ENCODE results near the gene NEDD4. TPM values are rescaled to one million over a fixed set of nuclear protein-coding genes. Genes with fewer than 3 reads are reported as not detected.

The NEDD4 gene
- total RNA-seq, 1 donor from 2014 or later: 15.6 TPM

- TF ChIP-seq CTCF (conservative IDR thresholded peaks at IDR 0.05; ENCODE audit: low read depth, low read length): no peak
- no peak for DNase-seq (ENCODE audit: low read depth)
- H3K4me3 ChIP-seq (ENCODE audit: low read depth, low read length): no peak overlapping the region
Measured at GRCh38 chr15:55969582-55969981, 23.8 kb downstream of the NEDD4 start.

GRCh38 chr15:55968923-55969322, 24.5 kb downstream of the NEDD4 start:
- DNase-seq (ENCODE audit: low read depth): no peak
- TF ChIP-seq CTCF (conservative IDR thresholded peaks at IDR 0.05; ENCODE audit: low read depth, low read length): no peak
- H3K4me3 ChIP-seq (ENCODE audit: low read depth, low read length): no peak overlapping the region

- no peak overlapping the region for H3K4me3 ChIP-seq (ENCODE audit: low read depth, low read length)
- no peak for DNase-seq (ENCODE audit: low read depth)
- TF ChIP-seq CTCF (conservative IDR thresholded peaks at IDR 0.05; ENCODE audit: low read depth, low read length): no peak
Measured at GRCh38 chr15:55965091-55965490, 28.3 kb downstream of the NEDD4 start.

GRCh38 chr15:55960946-55961345, 32.5 kb downstream of the NEDD4 start:
- no peak for TF ChIP-seq CTCF (conservative IDR thresholded peaks at IDR 0.05; ENCODE audit: low read depth, low read length)
- no peak for DNase-seq (ENCODE audit: low read depth)
- H3K4me3 ChIP-seq (ENCODE audit: low read depth, low read length): no peak overlapping the region

- DNase-seq (ENCODE audit: low read depth): no peak
- TF ChIP-seq CTCF (conservative IDR thresholded peaks at IDR 0.05; ENCODE audit: low read depth, low read length): no peak
- no peak overlapping the region for H3K4me3 ChIP-seq (ENCODE audit: low read depth, low read length)
Measured at GRCh38 chr15:55959744-55960447, 33.5 kb downstream of the NEDD4 start.

- DNase-seq (ENCODE audit: low read depth): no peak
- no peak for TF ChIP-seq CTCF (conservative IDR thresholded peaks at IDR 0.05; ENCODE audit: low read depth, low read length)
Measured at GRCh38 chr15:55958349-55958748, 35.1 kb downstream of the NEDD4 start.

More at GRCh38 chr15:55958349-55958748, 35.1 kb downstream of the NEDD4 start:
- H3K4me3 ChIP-seq (ENCODE audit: low read depth, low read length): no peak overlapping the region

All from epithelial cell of proximal tubule (primary cell).